T-helper 2 cell treated with Interferon-gamma antibody and Interleukin-4, amounts not matched to agents 100 ng/mL and 5 ng/mL, for 36 hours (primary cell): ENCODE measurements around the gene KCNE2. TPM values are rescaled to one million over a fixed set of nuclear protein-coding genes. Genes with fewer than 3 reads are reported as not detected.

Experiments used
- intact Hi-C: fragments of 100-400 bp; cut with micrococcal nuclease; formaldehyde crosslinking; loops from one replicate; pipeline ENCODE4 v1.15.1; 2023
- total RNA-seq: library from RNA; stranded (reverse); gene quantifications from 2 replicates; pipeline ENCODE4 v1.2.3, GENCODE V29; 2022

KCNE2 gene, protein sequence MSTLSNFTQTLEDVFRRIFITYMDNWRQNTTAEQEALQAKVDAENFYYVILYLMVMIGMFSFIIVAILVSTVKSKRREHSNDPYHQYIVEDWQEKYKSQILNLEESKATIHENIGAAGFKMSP
- total RNA-seq = not detected in 2 replicates

DNA sequence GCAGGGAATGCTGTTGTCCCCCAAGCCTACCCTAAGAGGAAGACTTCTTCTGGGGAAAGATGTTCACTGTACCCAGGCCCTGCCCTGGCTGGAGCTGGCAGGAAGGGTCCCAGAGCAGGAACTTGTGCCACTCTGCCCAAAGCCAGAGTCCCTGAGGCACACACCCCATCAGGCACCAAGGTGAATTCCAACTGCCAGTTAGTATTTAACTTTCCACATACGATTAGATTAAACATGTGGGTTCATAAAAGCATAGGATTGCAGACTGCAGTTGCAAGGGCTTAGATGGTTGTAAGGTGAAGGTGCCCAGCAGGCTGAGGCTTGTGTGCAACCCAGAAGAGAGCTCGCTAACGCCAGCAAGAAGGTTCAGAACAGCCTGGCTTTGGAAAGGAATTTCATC lies at the start of gene KCNE2:
TSS of gene KCNE2 (plus strand) at position 274 of the 400 bp plus-strand sequence. CDS start 6,473 bp downstream, outside the sequence.
- intact Hi-C loops = no loop called here

DNA sequence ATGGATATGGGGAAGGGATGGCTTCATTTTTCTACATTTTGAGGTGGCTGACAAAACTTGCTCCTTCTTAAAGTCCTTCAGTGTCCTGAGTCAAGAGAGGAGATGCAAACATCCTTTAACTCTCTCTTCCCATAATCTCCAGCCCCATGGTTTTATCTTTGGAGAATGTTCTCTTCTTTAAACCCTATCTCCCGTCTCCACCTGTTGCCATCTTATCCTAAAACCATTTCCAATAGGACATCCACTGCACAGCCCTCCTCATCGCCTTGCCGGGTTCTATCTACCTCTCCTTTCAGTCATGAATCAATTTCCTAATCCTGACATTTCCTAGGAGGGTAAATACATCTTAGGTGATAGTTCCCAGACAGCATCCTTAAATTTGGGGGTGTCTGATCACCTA lies 44.2 kb upstream of the KCNE2 start:
- intact Hi-C loops = no loop called here

DNA sequence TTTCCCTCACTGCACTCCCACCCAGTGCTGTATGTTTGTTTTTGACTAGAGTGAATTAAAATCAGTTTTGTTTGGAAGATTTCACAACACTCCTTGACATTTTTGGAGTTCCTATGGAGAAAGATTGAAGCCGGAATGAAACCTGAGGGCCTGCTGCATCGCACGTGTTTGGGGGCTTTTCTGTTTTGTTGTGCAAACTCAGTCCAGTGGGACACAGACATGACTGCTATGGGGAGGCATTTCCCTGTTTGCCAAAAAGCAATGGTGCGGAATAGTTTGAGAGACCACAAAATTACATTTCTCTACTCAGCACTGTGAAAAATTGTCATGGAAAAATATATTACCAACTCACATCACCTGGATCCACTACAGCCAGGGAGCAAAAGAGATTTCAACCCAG lies 43.8 kb upstream of the KCNE2 start:
- intact Hi-C loops = no loop called here

DNA sequence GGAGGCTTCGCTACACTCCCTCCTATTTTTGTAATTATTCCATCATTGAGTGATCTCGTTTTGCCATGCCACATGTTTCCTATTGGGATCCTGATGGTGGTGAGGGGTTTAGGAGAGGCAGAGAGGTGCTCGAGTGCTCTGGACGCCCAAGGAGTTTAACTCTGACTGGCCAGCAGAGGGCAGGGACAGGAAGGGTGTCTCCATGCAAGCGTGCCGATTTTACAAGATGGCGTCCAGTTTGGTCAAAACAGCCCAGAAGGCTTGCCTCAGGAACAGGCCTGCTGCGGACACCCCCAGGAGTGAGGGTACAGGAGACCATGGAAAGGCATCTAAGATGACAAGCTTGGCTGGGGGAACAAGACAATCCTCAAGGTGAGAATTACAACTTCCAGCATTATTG lies 33.8 kb upstream of the KCNE2 start:
- intact Hi-C loops = no loop called here

DNA sequence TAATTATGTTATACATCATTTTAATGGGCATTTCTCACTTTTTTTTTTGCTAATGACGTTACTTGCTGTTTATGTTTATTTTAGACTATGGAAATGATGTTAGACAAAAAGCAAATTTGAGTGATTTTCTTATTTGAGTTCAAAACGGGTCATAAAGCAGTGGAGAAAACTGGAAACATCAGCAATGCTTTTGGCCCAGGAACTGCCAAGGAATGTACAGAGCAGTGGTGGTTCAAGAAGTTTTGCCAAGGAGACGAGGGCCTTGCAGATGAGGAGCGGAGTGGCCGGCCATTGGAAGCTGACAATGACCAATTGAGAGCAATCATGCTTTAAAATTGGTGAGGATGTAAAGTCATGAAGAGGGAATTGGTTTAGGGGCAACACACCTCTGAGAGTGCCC lies 32.1 kb upstream of the KCNE2 start:
- intact Hi-C loops = no loop called here

DNA sequence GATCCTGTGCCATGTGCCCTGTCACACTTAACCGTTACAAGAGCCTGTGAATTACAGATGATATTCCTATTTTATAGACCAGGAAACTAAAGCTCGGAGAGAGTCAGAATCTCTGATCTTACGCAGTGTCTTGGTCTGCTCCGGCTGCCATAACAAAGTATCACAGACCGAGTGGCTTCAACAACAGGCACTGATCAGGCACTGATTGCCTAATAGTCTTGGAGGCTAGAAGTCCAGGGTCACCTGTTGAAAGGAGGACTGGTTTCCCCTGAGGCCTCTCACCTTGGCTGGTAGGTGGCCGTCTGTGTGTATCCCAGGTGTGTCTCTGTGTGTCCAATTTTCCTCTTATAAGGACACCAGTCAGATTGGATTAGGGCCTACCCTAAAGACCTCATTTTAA lies 31.5 kb upstream of the KCNE2 start:
- intact Hi-C loops = no loop called here

DNA sequence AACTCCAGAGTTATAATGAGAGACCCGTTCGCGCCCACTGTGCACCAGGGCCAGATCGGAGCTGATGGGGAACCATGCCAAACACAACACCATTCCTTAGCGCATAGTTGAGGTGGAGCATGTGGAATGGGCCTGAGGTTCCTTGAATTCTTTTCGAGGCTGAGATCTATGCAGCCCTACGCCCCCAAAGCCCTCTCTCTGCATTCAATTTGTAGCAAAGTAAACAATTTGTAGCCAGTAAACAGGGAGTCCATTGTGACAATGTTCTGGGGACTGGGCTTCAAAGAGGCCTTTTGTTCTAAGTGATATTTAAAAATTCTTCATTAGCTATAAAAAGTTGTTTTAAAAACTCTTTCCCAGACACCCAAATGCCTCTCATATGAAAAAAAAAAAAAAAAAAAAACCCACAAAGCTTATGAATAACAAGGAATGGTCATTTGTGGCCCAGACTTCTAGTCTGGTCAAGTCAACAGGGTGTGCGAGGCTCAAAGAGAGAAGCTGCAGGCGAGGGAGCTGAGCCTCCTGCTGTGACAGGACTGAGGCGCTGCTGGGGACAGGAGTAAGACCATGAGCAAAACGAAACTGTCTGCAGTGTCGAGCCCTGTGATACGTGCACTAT lies 30.6 kb upstream of the KCNE2 start:
- intact Hi-C loops = no loop called here

DNA sequence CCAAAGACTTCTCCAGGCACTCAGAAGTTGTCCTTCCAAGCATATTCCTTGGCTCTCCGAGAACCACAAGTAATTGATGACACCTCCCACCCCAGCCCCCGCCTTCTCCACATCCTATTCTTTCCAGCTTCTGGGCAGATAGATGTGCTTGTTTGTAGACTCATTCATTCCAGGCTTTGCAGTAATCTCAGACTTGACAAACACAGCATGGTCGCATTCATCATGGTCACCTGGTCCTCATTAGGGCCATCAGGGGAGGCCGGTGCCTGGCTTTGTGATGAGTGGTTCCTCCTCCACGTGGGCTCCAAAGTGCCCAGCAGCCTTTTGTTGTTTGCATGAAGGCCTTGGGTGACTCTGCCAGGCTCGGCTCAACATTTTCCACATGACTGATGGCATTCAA lies 28.5 kb upstream of the KCNE2 start:
- intact Hi-C loops = no loop called here

DNA sequence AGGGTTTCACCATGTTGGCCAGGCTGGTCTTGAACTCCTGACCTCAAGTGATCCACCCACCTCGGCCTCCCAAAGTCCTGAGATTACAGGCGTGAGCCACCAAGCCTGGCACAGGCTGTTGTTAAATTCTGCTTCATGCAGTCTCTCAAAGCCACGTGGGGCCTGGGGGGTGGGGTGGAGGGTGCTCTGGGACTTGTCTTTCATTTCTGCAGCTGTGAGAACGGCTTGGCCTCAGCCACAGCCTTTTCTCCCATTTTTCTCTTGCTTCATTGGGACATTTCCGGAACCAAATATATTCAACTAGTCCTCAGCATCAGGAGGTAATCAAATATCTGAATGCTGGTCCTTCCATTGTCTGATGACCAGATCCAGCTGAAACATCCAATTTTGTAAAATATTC lies 27.6 kb upstream of the KCNE2 start:
- intact Hi-C loops = no loop called here

DNA sequence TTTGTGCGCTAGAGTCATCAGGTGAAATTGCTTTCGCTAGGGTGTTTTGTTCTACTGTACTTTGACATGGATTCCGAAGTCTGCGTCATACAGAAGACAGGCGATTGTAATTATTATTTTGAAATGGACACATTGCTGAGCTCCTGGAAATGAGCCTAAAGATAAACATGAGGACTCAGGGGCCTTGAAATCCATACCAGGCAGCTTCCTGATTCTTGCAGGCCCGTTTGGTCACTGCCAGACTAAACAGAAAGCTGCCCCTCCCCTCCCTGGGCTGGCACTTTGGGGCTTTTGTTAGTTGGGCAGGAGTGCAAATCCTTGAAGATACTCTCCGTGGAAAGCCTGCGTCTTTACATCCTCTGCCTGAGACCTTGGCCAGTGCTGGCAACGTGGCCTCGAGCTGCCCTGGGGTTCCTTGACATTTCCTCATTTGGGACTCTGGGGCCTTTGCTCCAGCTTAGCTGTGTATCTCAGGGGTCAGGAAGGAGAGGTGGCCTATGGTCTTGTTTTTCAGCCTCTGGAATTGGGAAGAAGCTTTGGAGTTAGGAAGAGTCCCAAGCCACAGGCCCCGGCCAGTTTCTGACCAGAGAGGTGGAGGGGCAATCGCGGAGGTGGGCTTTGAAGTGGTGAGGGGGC lies 26.9 kb upstream of the KCNE2 start:
- intact Hi-C loops = no loop called here

DNA sequence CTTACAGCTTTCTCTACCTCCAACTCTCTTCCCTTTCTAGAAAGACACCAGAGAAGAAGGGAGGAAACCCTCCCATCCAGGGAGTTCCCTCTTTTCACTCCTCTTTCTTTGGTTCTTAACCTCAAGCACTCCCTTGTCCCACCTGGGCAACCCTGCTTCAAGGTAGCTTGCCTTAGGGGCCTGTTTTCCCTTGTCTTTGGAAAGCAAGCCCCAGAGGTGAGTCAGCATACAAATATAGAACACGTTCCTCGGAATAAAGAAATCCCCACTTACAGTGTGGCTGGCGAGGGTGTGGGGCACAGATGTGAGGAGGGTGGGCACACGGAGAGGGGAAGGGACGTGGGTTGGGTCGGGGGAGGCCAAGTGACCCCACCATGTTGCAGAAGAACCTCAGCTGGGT lies 26.1 kb upstream of the KCNE2 start:
- intact Hi-C loops = no loop called here

DNA sequence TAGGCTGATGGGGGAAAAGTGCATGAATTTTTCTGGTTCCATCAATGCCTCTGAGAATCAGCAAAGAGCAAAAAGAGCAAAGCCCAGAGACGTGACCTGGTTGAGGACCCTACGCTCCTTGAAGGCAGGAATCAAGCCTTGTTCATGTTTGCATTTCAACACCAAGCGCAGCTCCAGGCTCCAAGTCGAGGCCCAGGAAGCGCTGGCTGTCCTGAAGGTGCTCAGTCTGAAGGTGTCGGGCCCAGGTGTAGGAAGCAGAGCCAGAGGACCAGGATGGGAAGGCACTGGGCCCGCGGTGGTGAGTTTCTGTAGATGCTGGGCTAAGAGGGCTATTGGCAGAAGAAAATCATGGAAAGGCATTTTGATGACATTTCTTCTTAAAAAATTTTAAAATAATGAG lies 25.6 kb upstream of the KCNE2 start:
- intact Hi-C loops = no loop called here

DNA sequence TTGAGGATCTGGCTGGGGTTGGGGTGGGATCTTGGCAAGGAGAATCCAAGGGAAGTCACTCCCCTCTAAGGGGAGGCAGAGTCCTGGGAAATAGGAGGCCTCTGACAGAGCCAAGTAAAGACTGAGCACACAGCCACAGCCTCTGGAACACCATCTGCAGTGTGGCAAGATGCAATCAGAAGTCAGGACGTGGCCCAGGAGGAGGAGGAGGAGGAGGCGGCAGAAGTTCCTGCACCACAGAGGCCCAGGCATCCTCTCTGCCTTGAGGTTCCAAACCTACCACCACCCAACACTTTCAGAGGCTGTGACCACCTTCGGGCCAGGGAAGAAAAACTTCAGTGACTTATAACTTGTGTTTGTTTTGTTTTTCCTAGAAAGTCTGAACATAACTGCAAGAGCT lies 23.7 kb upstream of the KCNE2 start:
- intact Hi-C loops = no loop called here

DNA sequence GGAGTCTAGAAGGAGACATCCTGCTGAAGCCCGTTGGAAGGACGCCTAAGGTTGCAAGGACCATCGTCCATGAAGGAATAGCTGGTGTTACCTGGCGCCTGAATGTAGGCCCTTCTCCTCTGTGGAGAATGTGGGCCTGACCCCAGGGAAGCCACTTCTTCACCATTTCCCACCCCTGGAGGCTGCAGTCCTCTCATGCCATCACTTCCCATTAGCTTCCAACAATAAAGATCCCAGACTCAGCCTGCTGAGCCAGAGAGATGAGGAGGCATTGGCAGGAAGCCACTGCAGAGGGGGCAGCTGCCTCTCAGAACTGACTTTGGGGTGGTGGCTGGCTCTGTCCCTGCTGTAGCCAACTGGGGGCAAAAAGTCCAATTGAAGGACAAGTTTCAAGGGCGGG lies 21.3 kb upstream of the KCNE2 start:
- intact Hi-C loops = no loop called here

DNA sequence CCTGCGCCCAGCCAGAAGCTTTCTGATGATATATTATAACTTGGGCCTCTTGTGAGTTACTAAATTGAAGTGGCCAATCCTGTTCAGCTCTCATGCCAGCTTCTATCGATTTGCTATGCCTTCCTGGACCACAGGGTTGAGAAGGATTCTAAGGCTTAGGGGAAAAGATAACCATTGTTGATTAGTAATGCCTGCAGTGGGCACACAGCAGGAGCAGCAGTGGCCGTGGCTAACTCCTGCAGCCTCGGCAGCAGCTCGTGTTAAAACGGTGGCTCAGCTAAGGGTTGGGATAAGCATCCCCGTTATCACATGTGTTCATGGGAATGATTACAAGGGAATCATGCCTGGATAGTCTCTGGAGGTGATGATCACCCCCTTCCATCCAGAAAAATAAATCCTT lies 20.5 kb upstream of the KCNE2 start:
- intact Hi-C loops = no loop called here

DNA sequence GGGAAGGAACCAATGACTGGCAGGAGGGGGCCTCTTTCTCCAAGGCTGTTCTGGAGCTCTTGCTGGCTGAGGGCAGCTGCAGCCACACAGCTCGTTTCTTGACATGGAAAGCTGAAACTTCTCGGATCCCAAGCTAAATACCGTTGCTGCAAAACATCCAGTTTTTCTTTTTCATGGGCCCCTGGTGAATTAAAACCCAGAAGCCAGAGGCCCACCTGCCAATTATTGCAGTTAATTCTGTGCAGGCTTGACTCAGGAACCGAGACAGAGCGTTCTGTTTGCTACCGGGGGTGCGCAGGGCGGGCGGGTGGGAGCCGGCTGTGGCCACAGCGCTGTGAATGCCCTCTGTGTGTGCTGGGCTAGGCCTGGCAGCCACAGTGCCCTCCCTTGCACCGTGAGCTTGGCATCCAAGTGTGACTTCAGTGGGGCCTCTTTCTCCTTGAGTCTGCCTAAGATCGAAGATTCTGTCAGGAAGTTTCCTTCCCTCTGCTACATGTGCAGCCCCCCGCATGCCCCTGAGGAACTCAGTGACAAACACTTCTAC lies 19.9 kb upstream of the KCNE2 start:
- intact Hi-C loops = no loop called here

DNA sequence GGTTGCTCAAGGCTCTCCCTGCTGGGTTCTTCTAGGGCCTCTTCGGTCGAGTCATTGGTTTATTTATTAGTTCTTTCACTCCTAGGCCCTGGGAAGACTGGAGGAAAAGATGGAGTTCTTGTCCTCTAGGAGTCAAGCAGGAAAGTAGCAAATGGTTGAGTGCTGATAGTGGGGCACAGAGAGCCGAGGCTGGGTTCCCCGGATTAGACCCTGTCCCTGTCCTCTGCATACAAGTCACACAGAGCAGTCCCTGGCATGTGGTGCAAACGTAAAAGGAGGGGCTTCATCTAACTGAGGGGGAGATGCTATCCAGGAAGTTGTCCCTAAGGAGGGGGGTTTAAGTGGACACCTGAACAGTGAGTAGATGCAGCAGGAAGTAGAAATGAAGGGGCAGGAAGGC lies 19.2 kb upstream of the KCNE2 start:
- intact Hi-C loops = no loop called here

DNA sequence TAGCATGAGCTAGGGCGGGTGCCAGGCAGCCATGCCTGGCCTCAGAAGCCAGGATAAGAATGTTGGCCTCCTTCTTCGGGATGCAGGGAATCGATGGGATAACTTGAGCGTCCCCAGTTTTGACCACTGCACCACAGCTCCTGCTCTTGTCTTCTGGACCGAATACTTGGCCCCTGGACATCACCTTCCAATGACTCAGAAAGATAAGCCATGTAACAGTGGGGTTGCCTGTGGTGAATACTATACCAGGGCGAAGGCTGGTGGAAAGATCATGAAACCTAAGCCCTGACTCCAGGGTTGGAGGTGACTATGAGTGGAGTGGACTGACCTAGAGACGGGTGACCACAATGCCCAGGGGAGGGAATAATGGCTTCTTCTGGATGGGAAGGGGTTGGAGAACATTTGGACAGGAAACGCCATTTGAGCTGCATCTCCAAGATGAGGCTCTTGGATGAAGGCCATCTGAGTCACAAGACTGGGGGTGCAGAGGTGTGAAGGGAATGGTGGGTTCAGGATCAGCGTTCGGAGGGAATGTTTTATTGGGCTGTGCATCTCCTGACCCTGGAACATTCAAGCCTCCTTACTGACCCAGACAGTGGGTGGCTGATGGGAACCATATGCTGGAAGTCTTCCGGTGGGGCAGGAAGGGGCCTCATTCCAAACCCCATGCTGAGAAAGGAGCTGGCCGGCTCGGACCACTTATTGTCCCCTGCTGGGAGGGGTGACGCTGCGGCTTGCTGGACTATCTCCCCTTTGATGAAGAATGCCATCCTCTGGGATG lies 18.5 kb upstream of the KCNE2 start:
- intact Hi-C loops = loop anchor here (5.0 kb wide), 2 partner anchors 218 to 268 kb away; no protein-coding TSS in a partner anchor

DNA sequence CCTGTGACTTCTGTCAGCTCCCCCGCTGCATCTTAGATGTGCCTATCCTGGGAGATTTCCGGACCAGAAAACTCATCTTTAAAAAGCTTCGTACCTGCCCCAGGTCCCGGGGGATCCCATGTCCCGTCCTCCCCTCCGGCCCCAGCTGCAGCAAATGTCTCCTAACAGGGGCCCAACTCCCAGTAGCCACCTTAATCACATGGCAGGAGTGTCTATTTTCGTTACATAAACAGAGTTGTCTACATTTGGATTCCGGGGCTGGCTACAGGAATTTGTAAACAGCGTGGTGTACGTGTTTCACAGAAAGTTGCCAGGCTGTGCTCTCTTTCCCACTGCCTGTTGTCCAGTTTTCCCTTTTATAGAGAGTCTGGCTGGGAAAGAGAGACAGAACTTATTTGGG lies 17.9 kb upstream of the KCNE2 start:
- intact Hi-C loops = loop anchor here (5.0 kb wide), 2 partner anchors 219 to 269 kb away; no protein-coding TSS in a partner anchor

DNA sequence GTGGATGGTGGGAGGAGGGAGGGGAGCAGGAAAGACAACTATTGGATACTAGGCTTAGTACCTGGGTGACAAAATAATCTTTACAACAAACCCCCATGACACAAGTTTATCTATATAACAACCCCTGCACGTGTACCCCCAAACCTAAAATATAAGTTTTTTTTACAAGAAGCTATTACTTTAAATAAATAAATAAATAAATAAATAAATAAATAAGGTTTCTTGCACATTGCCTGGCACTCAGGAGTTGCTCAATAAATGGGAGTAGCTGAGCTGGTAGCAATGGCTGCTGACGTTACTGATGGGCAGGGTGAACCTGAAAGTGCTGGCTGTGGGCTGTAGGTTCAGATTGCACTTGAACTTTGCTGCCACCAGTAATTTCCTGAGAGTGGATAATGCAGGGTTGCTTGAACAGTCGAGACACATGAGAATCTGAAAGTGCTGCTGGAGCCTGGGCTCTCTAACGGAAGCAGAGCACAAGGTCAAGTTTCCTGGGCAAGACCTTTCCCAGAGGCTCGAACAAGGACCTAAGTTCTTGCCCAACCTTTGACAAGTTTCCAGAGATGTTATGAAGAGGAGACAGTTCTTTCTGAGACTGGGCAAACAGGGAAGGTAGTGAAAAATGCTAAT lies 14.8 kb upstream of the KCNE2 start:
- intact Hi-C loops = loop anchor here (1.0 to 5.0 kb wide), 3 partner anchors 222 to 425 kb away; no protein-coding TSS in a partner anchor

DNA sequence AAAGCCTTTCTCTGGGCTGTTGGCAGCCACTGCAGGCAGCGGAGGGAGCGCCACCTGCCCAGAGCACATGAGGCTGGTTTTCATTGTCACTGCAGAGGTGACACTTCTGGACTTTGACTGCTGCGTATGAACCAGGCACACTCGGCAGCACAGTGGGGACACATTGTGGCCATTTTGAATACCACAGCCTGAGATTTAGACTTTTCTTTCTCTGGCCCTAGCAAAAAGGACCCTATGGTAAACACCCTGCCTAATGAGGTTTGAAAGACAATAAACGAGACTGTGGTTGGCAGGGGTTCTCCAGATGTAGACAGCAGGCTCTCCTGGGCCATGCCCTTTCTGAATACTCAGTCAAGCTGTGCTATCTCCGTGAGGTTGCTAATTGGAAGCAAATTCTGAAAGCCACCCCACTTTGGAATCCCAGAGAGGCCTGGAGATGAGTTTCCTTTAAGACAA lies 12.0 kb upstream of the KCNE2 start:
- intact Hi-C loops = no loop called here
